ENCODE results near the gene NXPH2.

NXPH2 gene

GRCh38 chr2:138626148-138626547, 154.0 kb downstream of the NXPH2 start:
- H3K4me2 ChIP-seq (ENCODE audit: low read depth, low read length, poor library complexity, severe bottlenecking) = no peak overlapping the region
- H3K27ac ChIP-seq (ENCODE audit: low read depth, low read length) = no peak overlapping the region
- no peak overlapping the region for H3K4me3 ChIP-seq (ENCODE audit: insufficient read depth, low read length, poor library complexity, severe bottlenecking)
- H4K20me1 ChIP-seq (ENCODE audit: low read depth, low read length) = no peaks in the 10 kb centered on the region
- no peaks in the 10 kb centered on the region for H3F3A ChIP-seq (ENCODE audit: insufficient read depth)
- H2AFZ ChIP-seq (ENCODE audit: low read depth, low read length, severe bottlenecking) = no peak overlapping the region
- TF ChIP-seq, protein P1, sequence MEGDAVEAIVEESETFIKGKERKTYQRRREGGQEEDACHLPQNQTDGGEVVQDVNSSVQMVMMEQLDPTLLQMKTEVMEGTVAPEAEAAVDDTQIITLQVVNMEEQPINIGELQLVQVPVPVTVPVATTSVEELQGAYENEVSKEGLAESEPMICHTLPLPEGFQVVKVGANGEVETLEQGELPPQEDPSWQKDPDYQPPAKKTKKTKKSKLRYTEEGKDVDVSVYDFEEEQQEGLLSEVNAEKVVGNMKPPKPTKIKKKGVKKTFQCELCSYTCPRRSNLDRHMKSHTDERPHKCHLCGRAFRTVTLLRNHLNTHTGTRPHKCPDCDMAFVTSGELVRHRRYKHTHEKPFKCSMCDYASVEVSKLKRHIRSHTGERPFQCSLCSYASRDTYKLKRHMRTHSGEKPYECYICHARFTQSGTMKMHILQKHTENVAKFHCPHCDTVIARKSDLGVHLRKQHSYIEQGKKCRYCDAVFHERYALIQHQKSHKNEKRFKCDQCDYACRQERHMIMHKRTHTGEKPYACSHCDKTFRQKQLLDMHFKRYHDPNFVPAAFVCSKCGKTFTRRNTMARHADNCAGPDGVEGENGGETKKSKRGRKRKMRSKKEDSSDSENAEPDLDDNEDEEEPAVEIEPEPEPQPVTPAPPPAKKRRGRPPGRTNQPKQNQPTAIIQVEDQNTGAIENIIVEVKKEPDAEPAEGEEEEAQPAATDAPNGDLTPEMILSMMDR (IDR thresholded peaks at IDR 0.05; ENCODE audit: insufficient read depth, low read length, poor library complexity, severe bottlenecking) = no peak
- no peak for TF ChIP-seq EZH2phosphoT487 (conservative IDR thresholded peaks at IDR 0.05; ENCODE audit: low read length)
- no peaks in the 10 kb centered on the region for H3K27me3 ChIP-seq (ENCODE audit: low read length)
- H3K9ac ChIP-seq (ENCODE audit: low read length) = no peak overlapping the region
- no peaks in the 10 kb centered on the region for H3K9me2 ChIP-seq (replicated peaks; ENCODE audit: insufficient read depth, low read length)
- no peaks in the 10 kb centered on the region for H3K36me3 ChIP-seq (ENCODE audit: low read length)
- no peaks in the 10 kb centered on the region for H3K9me3 ChIP-seq (ENCODE audit: insufficient read depth, low read length)
- H3K79me2 ChIP-seq (ENCODE audit: insufficient read depth, low read length) = no peaks in the 10 kb centered on the region

DNA sequence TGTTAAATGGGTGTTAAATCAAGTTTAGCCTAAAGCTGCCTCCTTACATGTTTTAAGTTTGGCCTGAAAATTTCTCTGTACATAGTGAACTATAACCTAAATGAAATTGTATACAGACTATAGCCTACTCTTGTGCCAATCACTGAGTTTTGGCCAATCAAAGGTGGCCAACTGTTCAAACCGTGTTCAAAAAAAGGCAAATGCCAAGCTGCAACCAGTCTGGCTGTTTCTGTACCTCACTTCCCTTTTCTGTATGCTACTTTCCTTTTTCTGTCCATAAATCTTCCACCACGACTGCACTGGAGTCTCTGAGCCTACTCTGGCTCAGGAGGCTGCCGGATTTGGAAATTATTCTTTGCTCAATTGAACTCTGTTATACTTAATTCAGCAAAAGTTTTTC, 157.6 kb downstream of the NXPH2 start:
- H3K9me3 ChIP-seq (ENCODE audit: insufficient read depth, low read length) = no peaks in the 10 kb centered on the region
- TF ChIP-seq, protein P1 (IDR thresholded peaks at IDR 0.05; ENCODE audit: insufficient read depth, low read length, poor library complexity, severe bottlenecking) = no peak
- no peak for TF ChIP-seq EZH2phosphoT487 (conservative IDR thresholded peaks at IDR 0.05; ENCODE audit: low read length)
- no peaks in the 10 kb centered on the region for H4K20me1 ChIP-seq (ENCODE audit: low read depth, low read length)
- no peak overlapping the region for H3K9ac ChIP-seq (ENCODE audit: low read length)
- no peaks in the 10 kb centered on the region for H3F3A ChIP-seq (ENCODE audit: insufficient read depth)
- no peaks in the 10 kb centered on the region for H3K9me2 ChIP-seq (replicated peaks; ENCODE audit: insufficient read depth, low read length)
- no peaks in the 10 kb centered on the region for H3K36me3 ChIP-seq (ENCODE audit: low read length)
- H2AFZ ChIP-seq (ENCODE audit: low read depth, low read length, severe bottlenecking) = no peak overlapping the region
- H3K4me2 ChIP-seq (ENCODE audit: low read depth, low read length, poor library complexity, severe bottlenecking) = no peak overlapping the region
- no peak overlapping the region for H3K4me3 ChIP-seq (ENCODE audit: insufficient read depth, low read length, poor library complexity, severe bottlenecking)
- H3K79me2 ChIP-seq (ENCODE audit: insufficient read depth, low read length) = no peaks in the 10 kb centered on the region
- no peaks in the 10 kb centered on the region for H3K27me3 ChIP-seq (ENCODE audit: low read length)
- H3K27ac ChIP-seq (ENCODE audit: low read depth, low read length) = no peak overlapping the region

DNA sequence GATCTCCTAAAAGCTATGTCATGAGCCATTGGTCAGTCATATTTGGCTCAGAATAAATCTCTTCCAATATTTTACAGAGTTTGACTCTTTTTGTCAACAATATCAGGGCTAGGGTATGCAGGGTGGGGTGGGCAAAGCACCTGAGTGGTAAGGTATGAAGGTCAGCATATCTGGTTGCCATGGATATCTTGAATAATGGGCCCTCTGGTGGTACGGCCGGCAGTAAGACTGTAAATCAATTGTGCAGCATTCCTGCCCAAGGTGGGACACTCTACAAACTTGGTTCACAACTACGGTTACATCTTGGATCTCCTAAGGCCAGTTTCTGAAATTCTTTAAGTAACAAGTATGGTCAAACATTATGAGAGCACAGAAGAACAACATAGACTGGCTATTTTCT, 159.1 kb downstream of the NXPH2 start:
- H3K9me2 ChIP-seq (replicated peaks; ENCODE audit: insufficient read depth, low read length) = no peaks in the 10 kb centered on the region
- TF ChIP-seq, protein P1 (IDR thresholded peaks at IDR 0.05; ENCODE audit: insufficient read depth, low read length, poor library complexity, severe bottlenecking) = no peak
- TF ChIP-seq EZH2phosphoT487 (conservative IDR thresholded peaks at IDR 0.05; ENCODE audit: low read length) = no peak
- no peak overlapping the region for H2AFZ ChIP-seq (ENCODE audit: low read depth, low read length, severe bottlenecking)

More for the DNA sequence above, 159.1 kb downstream of the NXPH2 start:
- H3K36me3 ChIP-seq (ENCODE audit: low read length) = no peaks in the 10 kb centered on the region
- H3K27ac ChIP-seq (ENCODE audit: low read depth, low read length) = no peak overlapping the region
- no peaks in the 10 kb centered on the region for H3K9me3 ChIP-seq (ENCODE audit: insufficient read depth, low read length)
- H3K4me2 ChIP-seq (ENCODE audit: low read depth, low read length, poor library complexity, severe bottlenecking) = no peak overlapping the region
- no peaks in the 10 kb centered on the region for H4K20me1 ChIP-seq (ENCODE audit: low read depth, low read length)
- H3K9ac ChIP-seq (ENCODE audit: low read length) = no peak overlapping the region
- H3F3A ChIP-seq (ENCODE audit: insufficient read depth) = no peaks in the 10 kb centered on the region
- no peak overlapping the region for H3K4me3 ChIP-seq (ENCODE audit: insufficient read depth, low read length, poor library complexity, severe bottlenecking)
- H3K79me2 ChIP-seq (ENCODE audit: insufficient read depth, low read length) = no peaks in the 10 kb centered on the region
- H3K27me3 ChIP-seq (ENCODE audit: low read length) = no peaks in the 10 kb centered on the region
